ENCODE results near the gene FOSL1. TPM values are rescaled to one million over a fixed set of nuclear protein-coding genes. Genes with fewer than 3 reads are reported as not detected.
A peak's percentile ranks its signal among the peaks of the same experiment; 100 is the strongest.

FOSL1 gene
- total RNA-seq, 1 donor from 2014 or later = 172 TPM

GRCh38 chr11:65880844-65881421 lies 19.3 kb downstream of the FOSL1 start:
- DNase-seq (ENCODE audit: low read depth) = no peak
- no peak overlapping the region for H3K4me3 ChIP-seq (ENCODE audit: low read depth, low read length)
- TF ChIP-seq CTCF (conservative IDR thresholded peaks at IDR 0.05; ENCODE audit: low read depth, low read length) = no peak

- DNase-seq (ENCODE audit: low read depth) = no peak
- TF ChIP-seq CTCF (conservative IDR thresholded peaks at IDR 0.05; ENCODE audit: low read depth, low read length) = no peak
- H3K4me3 ChIP-seq (ENCODE audit: low read depth, low read length) = no peak overlapping the region
These were observed 20.2 kb downstream of the FOSL1 start for GRCh38 chr11:65880027-65880426.

- no peak for TF ChIP-seq CTCF (conservative IDR thresholded peaks at IDR 0.05; ENCODE audit: low read depth, low read length)
- no peak for DNase-seq (ENCODE audit: low read depth)
- no peak within 1 kb of the TSS for H3K4me3 ChIP-seq (ENCODE audit: low read depth, low read length)
These were observed 20.6 kb downstream of the FOSL1 start, which contains the start of gene CTSW for GRCh38 chr11:65879617-65880016. CTSW (plus strand) TSS chr11:65879837; CDS start chr11:65879855, 18 bp downstream.

- DNase-seq (ENCODE audit: low read depth) = no peak
- H3K4me3 ChIP-seq (ENCODE audit: low read depth, low read length) = peak overlapping the region; percentile 80
- no peak for TF ChIP-seq CTCF (conservative IDR thresholded peaks at IDR 0.05; ENCODE audit: low read depth, low read length)
These were observed 26.7 kb downstream of the FOSL1 start for GRCh38 chr11:65873318-65874156.

- H3K4me3 ChIP-seq (ENCODE audit: low read depth, low read length) = peak within 1 kb of the TSS; percentile 80
- no peak for DNase-seq (ENCODE audit: low read depth)
- TF ChIP-seq CTCF (conservative IDR thresholded peaks at IDR 0.05; ENCODE audit: low read depth, low read length) = no peak
These were observed 27.4 kb downstream of the FOSL1 start, which contains the start of gene EFEMP2 for GRCh38 chr11:65872586-65873317. EFEMP2 (minus strand) TSS chr11:65872800; CDS start chr11:65872354, 446 bp downstream.

GRCh38 chr11:65871811-65872548 lies 28.2 kb downstream of the FOSL1 start:
- H3K4me3 ChIP-seq (ENCODE audit: low read depth, low read length) = peak overlapping the region; percentile 80
- DNase-seq (ENCODE audit: low read depth) = no peak
- peak; percentile 3 for TF ChIP-seq CTCF (conservative IDR thresholded peaks at IDR 0.05; ENCODE audit: low read depth, low read length)

All from epithelial cell of proximal tubule (primary cell).